Heart right ventricle (tissue), 16 donors: ENCODE measurements around the gene FAM200B. TPM values are rescaled to one million over a fixed set of nuclear protein-coding genes. Genes with fewer than 3 reads are reported as not detected.
A peak's percentile ranks its signal among the peaks of the same experiment; 100 is the strongest.

Experiments
- ATAC-seq, 8 donors: fragments of 200-7000 bp; cut with Tn5 transposase; one replicate each; pipeline ENCODE4 v1.9.1; 2020; ENCODE audit warnings: mild to moderate bottlenecking in 8 of 8, moderate library complexity in 8 of 8, moderate number of reproducible peaks in 1 of 8
- DNase-seq, 2 donors: peaks; one replicate each; pipeline ENCODE4 v3.0.0-alpha.2; 2020
- H3K27ac ChIP-seq, 10 donors: fragments of 200-600 bp; sonication (generic) in 2 of 10; one replicate each; pipeline versions ENCODE4 v1.5.0 to v1.8.0; 2020 to 2022; ENCODE audit warnings: mild to moderate bottlenecking in 3 of 10
- H3K27me3 ChIP-seq, 7 donors: fragments of 200-600 bp; one replicate each; pipeline ENCODE4 v1.8.0; 2021 to 2022; ENCODE audit warnings: mild to moderate bottlenecking in 2 of 7
- H3K36me3 ChIP-seq, 9 donors: fragments of 200-600 bp; sonication (generic) in 1 of 9; one replicate each; pipeline versions ENCODE4 v1.5.0 to v1.8.0; 2020 to 2022; ENCODE audit warnings: mild to moderate bottlenecking in 2 of 9
- H3K4me1 ChIP-seq, 9 donors: fragments of 200-600 bp; sonication (generic) in 1 of 9; one replicate each; pipeline versions ENCODE4 v1.5.0 to v1.8.0; 2020 to 2022; ENCODE audit warnings: mild to moderate bottlenecking in 4 of 9
- H3K4me3 ChIP-seq, 10 donors: fragments of 200-600 bp; sonication (generic) in 2 of 10; one replicate each; pipeline versions ENCODE4 v1.5.0 to v1.8.0; 2020 to 2022; ENCODE audit warnings: mild to moderate bottlenecking in 7 of 10, moderate library complexity in 2 of 10
- H3K9me3 ChIP-seq, 11 donors: fragments of 200-600 bp in 10 of 11; sonication (generic) in 2 of 11; one replicate each; pipeline versions ENCODE4 v1.5.0 to v1.8.0; 2013 to 2022; ENCODE audit warnings: mild to moderate bottlenecking in 2 of 11, control low read depth in 1 of 11, moderate library complexity in 1 of 11
- WGBS, 2 donors: extraction: QIAGEN DNeasy Blood & Tissue Kit; methylation state at CpG; one replicate each; pipeline ENCODE4 v1.1.7; 2013; ENCODE audit warnings: inconsistent platforms in 1 of 2; 5-methylcytosine and 5-hydroxymethylcytosine counted together
- intact Hi-C, 10 donors: fragments of 100-400 bp; cut with DNase I; formaldehyde crosslinking; loops; one replicate each; pipeline versions ENCODE4 v1.11.1 to v1.14.2; 2022
- polyA plus RNA-seq, 2 donors: library from polyadenylated mRNA; stranded (reverse); fragments of 200-250 nt; gene quantifications; one replicate each; pipeline ENCODE4 v1.2.3, GENCODE V29; 2013
- total RNA-seq, 10 donors: library from RNA; stranded (reverse); fragmentation: NEBNext Ultra II Directional in 3 of 10; extraction: Animal tissue kit (Norgen Biotek cat#: 25700) in 3 of 10; gene quantifications; one replicate each; pipeline versions ENCODE4 v1.2.1 to v1.2.4, GENCODE V29; 2021 to 2023
- TF ChIP-seq, protein P1 (sequence below), 9 donors: fragments of 200-600 bp; sonication (generic) in 2 of 9; IDR thresholded peaks; one replicate each; pipeline versions ENCODE4 v1.5.0 to v1.8.0; 2021 to 2022; ENCODE audit warnings: antibody characterized with exemption in 9 of 9, mild to moderate bottlenecking in 5 of 9, moderate library complexity in 1 of 9
- donor health status: Arrhythmogenic right ventricular cardiomyopathy.
- donor health status: ischemic (EF 13 %, LVEDD 7.1; RV severe dilation, severe dysfunction).
- donor health status: healthy with polysubstance abuse.
- donor health status: DM: no; HTN: yes; CAD: no.
- donor health status: DM: no; HTN: no; CAD: no.
- donor health status: ischemic (EF 25% LVEDD 6.9; RV normal size, moderate dysfunction).
- donor health status: ischemic (EF 25% LVEDD 5.7; RV mildly dilated, moderate dysfunction).
- donor health status: healthy.
- donor health status: DM: yes; HTN: yes; CAD: no.
- donor health status: Ischemic cardiomyopathy.
- donor health status: ischemic (EF 35%, LVEDD 5.7; RV mildly dilated, moderate dysfunction).
- donor health status: nonischemic (EF 11% LVEDD 7.7; RV severe dilation, severe dysfunction).
- donor health status: DM: yes; HTN: yes; CAD: no.
- donor health status: PGD.
- donor health status: ischemic (EF 29% LVEDD 5.4; RV normal size, mild dysfunction).
- donor health status: nonischemic (EF 23%, LVEDD 6.1; RV moderate dilation, normal function).

The FAM200B gene
- total and polyA plus RNA-seq, 12 donors, result 19.7 to 38.7 (median 29.3) TPM

GRCh38 chr4:15653420-15653819 is 28.2 kb upstream of the FAM200B start:
- DNase-seq (no peak), ATAC-seq (peak in 1 of 8 donors; percentile 1)
- intact Hi-C loops, result loop anchor here in 6 of 10 donors (5.0 to 10.0 kb wide), 7 partner anchors 171 to 649 kb away; partner anchors contain the start of gene CPEB2 (in 1 of the 6)
- Histone ChIP-seq H3K4me1 (peaks cover 4 to 88% (median 62%) of the 10 kb centered on the region in 9 donors), H3K9me3 (no peaks in the 10 kb centered on the region), H3K27ac (peak overlapping the region in 9 of 10 donors; percentile 91 to 100 (median 99)), H3K36me3 (no peaks in the 10 kb centered on the region), H3K4me3 (peak overlapping the region in 9 of 10 donors; percentile 64 to 85 (median 72)), H3K27me3 (no peaks in the 10 kb centered on the region)
- WGBS, 2 donors, result 23 to 28% methylated on average over 4 of the region's 4 CpGs
- TF ChIP-seq, protein P1, sequence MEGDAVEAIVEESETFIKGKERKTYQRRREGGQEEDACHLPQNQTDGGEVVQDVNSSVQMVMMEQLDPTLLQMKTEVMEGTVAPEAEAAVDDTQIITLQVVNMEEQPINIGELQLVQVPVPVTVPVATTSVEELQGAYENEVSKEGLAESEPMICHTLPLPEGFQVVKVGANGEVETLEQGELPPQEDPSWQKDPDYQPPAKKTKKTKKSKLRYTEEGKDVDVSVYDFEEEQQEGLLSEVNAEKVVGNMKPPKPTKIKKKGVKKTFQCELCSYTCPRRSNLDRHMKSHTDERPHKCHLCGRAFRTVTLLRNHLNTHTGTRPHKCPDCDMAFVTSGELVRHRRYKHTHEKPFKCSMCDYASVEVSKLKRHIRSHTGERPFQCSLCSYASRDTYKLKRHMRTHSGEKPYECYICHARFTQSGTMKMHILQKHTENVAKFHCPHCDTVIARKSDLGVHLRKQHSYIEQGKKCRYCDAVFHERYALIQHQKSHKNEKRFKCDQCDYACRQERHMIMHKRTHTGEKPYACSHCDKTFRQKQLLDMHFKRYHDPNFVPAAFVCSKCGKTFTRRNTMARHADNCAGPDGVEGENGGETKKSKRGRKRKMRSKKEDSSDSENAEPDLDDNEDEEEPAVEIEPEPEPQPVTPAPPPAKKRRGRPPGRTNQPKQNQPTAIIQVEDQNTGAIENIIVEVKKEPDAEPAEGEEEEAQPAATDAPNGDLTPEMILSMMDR (IDR thresholded peaks at IDR 0.05), result no peak

DNA sequence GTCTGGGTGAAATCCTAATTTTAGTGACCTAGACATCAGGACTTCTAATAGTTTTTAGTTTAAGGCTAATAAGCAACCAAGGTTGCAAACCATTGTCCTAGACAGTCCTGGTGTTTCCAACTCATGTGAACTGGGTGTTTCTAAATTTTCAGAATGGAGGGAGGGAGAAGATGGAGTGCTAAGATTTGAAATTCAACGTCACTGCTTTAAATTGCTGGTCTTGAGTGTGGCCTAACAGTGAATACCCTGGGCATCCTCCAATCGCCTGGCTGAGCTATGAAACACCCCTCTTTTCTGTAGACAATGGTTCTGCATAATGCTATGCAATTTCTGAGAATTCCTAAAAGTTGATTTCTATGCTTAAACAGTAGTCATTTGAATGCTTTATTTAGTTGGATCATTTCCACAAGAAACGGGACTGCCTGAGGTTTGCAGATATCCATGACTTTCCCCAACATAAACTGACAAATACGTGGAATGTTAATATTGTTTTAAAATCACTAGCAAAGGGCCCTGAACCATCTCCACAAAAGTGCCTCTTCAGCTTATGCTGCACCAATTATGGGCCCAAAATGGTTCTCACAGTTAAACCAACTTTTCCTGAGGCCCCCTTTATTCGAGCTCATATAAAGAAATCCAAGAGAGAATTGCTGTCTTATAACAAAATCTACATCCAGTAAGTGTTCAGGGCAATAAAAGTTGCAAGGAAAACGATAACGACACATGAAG is 27.6 kb upstream of the FAM200B start:
- Histone ChIP-seq H3K4me3 (peak overlapping the region; percentile 48 to 85 (median 72)), H3K36me3 (no peaks in the 10 kb centered on the region), H3K4me1 (peaks cover 4 to 84% (median 56%) of the 10 kb centered on the region in 9 donors), H3K27me3 (no peaks in the 10 kb centered on the region), H3K27ac (peak overlapping the region; percentile 91 to 100 (median 99)), H3K9me3 (no peaks in the 10 kb centered on the region)
- no peak for DNase-seq
- TF ChIP-seq, protein P1 (IDR thresholded peaks at IDR 0.05), result no peak
- 0% methylated on average over 7 of the region's 7 CpGs for WGBS, 2 donors
- intact Hi-C loops, result loop anchor here in 6 of 10 donors (2.0 to 10.0 kb wide), 8 partner anchors 29 to 649 kb away; partner anchors contain the start of gene CPEB2 (in 1 of the 6)
- peak in 5 of 8 donors; percentile 10 to 24 (median 20) for ATAC-seq

GRCh38 chr4:15654593-15655222 is 26.9 kb upstream of the FAM200B start:
- peak; percentile 45 to 70 (median 58) for ATAC-seq
- no peaks in the 10 kb centered on the region for H3K9me3 ChIP-seq
- H3K27me3 ChIP-seq, result no peaks in the 10 kb centered on the region
- peaks cover 4 to 82% (median 49%) of the 10 kb centered on the region in 9 donors for H3K4me1 ChIP-seq
- peak overlapping the region; percentile 48 to 85 (median 72) for H3K4me3 ChIP-seq
- intact Hi-C loops, result loop anchor here in 6 of 10 donors (1.0 to 10.0 kb wide), 10 partner anchors 27 to 652 kb away; partner anchors contain the start of genes CPEB2 (in 2 of the 6) and FAM200B (in 1 of the 6)
- H3K27ac ChIP-seq, result peak overlapping the region; percentile 91 to 100 (median 99)
- WGBS, 2 donors, result 1% methylated on average over 49 to 66 of the region's 66 CpGs
- H3K36me3 ChIP-seq, result no peaks in the 10 kb centered on the region
- DNase-seq, result peak; percentile 55 to 60
- TF ChIP-seq, protein P1 (IDR thresholded peaks at IDR 0.05), result no peak
